AG08395 (cell line): ENCODE data around the gene CGB2.
"Not testable (repeated sequence)": the region's sequence is repeated elsewhere in the genome, so short reads cannot be mapped to it uniquely, and the experiment has no call there.

Experiments used
- DNase-seq: peaks from one replicate; pipeline ENCODE4 v3.0.0; 2012; ENCODE audit warnings: mixed read lengths, low spot score

Gene CGB2

GRCh38 chr19:49067554-49067953, 35.9 kb downstream of the CGB2 start:
- DNase-seq: no peak

GRCh38 chr19:49069026-49069425, 37.3 kb downstream of the CGB2 start:
- DNase-seq: peak; percentile 24

GRCh38 chr19:49070416-49070815, 38.7 kb downstream of the CGB2 start:
- no peak for DNase-seq

- no peak for DNase-seq
Observed at GRCh38 chr19:49071860-49072547, 40.3 kb downstream of the CGB2 start.

- DNase-seq: no peak
Observed at GRCh38 chr19:49073514-49074378, 42.1 kb downstream of the CGB2 start.

GRCh38 chr19:49074869-49075268, 43.2 kb downstream of the CGB2 start:
- not testable (repeated sequence) for DNase-seq

GRCh38 chr19:49080392-49080791, 48.7 kb downstream of the CGB2 start:
- DNase-seq: no peak

GRCh38 chr19:49081273-49081672, 49.6 kb downstream of the CGB2 start:
- DNase-seq: no peak
